ENCODE results near the gene PSMB3. TPM values are rescaled to one million over a fixed set of nuclear protein-coding genes. Genes with fewer than 3 reads are reported as not detected.
A peak's percentile ranks its signal among the peaks of the same experiment; 100 is the strongest.

Gene PSMB3
- total and polyA plus RNA-seq, 9 of the 15 experiments (the other 6 are each of a cell fraction or from before 2014, with no cell fraction given): 460 to 2,775 (median 574) TPM

DNA sequence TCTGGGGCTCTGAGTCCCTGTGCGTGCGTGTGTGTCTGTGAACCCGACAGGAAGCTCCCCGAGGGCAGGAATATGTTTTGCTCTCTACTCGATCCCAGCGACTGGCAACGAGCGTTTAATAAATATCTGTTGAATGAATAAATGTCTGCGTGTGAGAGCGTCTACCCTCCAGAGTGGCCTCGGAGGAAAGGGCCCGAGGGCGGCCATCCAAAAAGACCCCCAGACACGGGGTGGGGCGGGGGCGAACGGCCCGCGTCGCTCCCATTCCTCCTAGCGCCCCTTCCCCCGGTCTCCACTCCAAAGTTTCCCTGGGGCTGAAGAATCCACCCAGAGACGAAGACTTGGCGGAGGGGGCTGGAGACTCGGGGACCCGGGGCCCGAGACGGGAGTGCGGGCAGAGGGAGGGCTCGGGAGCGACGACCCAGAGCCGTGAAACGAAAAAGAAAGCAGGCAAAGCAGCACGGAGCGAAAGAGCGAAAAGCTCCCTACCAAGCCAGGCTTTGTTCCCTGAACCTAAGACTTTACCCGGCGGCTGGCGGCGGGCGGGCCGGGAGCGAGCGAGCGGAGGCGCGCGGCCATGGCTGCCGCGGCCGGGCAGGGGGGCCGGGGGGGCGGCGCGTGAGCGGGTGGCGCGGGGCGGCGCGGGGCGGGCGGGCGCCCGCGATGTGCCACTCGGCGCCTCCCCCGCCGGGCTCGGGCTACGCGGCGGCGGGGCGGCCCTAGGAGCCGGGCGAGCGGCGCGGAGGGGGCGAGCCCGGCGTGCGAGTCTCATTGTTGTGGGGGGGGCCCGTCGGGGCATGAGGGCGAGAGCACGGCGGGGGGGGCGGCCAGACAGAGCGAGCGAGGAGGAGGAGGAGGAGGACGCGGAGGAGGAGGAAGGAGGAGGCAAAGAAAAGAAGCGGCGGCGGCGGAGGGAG, 47.7 kb upstream of the PSMB3 start, which contains the start of gene MLLT6:
TSS of gene MLLT6 (plus strand) at position 668 of the 917 bp plus-strand sequence. CDS start 360 bp downstream, outside the sequence.
- no peak for FAIRE-seq
- TF ChIP-seq, protein P1, sequence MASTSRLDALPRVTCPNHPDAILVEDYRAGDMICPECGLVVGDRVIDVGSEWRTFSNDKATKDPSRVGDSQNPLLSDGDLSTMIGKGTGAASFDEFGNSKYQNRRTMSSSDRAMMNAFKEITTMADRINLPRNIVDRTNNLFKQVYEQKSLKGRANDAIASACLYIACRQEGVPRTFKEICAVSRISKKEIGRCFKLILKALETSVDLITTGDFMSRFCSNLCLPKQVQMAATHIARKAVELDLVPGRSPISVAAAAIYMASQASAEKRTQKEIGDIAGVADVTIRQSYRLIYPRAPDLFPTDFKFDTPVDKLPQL (IDR thresholded peaks at IDR 0.05; ENCODE audit: extremely low read depth, insufficient read length): no peak
- TF ChIP-seq ZZZ3 (IDR thresholded peaks at IDR 0.05) (no peak), HCFC1 (IDR thresholded peaks at IDR 0.05; ENCODE audit: low read depth, low read length) (peak; percentile 25; the same call in 1 of the 2 replicates), GABPA (tag; conservative IDR thresholded peaks at IDR 0.05; ENCODE audit: low read depth) (0 out of 2 replicates have a peak, but pooled peaks have one; percentile 17), KLF13 (tag; IDR thresholded peaks at IDR 0.05; ENCODE audit: borderline replicate concordance, low read depth) (no peak), BDP1 (IDR thresholded peaks at IDR 0.05; ENCODE audit: insufficient read depth, insufficient read length) (no peak), KDM5B (IDR thresholded peaks at IDR 0.05; ENCODE audit: insufficient replicate concordance, low read depth, low read length) (no peak), ETS1 (conservative IDR thresholded peaks at IDR 0.05; ENCODE audit: control insufficient read depth, low read depth, low read length) (0 out of 2 replicates have a peak, but pooled peaks have one; percentile 49), GTF2E2 (tag; IDR thresholded peaks at IDR 0.05) (no peak; the same call in 1 of the 2 replicates), TAF9B (IDR thresholded peaks at IDR 0.05; ENCODE audit: partially characterized antibody) (peak; percentile 19), ELF4 (CRISPR knock-in tag; IDR thresholded peaks at IDR 0.05) (0 out of 2 replicates have a peak, but pooled peaks have one; percentile 15), YY1 (IDR thresholded peaks at IDR 0.05; ENCODE audit: borderline replicate concordance in 1 of 3, control insufficient read depth in 1 of 3, extremely low read depth in 1 of 3, insufficient read depth in 3 of 3, insufficient read length in 1 of 3, insufficient replicate concordance in 2 of 3, low read depth in 1 of 3, low read length in 2 of 3) (peak in 2 of 3 experiments; percentile 85 to 90), EP300 (IDR thresholded peaks at IDR 0.05; ENCODE audit: low read length) (no peak), RAD51 (IDR thresholded peaks at IDR 0.05; ENCODE audit: borderline replicate concordance, low read depth) (no peak), ILF3 (IDR thresholded peaks at IDR 0.05; ENCODE audit: borderline replicate concordance) (no peak)
- TF ChIP-seq, protein P2, sequence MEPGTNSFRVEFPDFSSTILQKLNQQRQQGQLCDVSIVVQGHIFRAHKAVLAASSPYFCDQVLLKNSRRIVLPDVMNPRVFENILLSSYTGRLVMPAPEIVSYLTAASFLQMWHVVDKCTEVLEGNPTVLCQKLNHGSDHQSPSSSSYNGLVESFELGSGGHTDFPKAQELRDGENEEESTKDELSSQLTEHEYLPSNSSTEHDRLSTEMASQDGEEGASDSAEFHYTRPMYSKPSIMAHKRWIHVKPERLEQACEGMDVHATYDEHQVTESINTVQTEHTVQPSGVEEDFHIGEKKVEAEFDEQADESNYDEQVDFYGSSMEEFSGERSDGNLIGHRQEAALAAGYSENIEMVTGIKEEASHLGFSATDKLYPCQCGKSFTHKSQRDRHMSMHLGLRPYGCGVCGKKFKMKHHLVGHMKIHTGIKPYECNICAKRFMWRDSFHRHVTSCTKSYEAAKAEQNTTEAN (CRISPR knock-in tag; IDR thresholded peaks at IDR 0.05): no peak

More for the DNA sequence above, 47.7 kb upstream of the PSMB3 start, which contains the start of gene MLLT6:
- peak within 1 kb of the TSS; percentile 86 for H3K4me3 ChIP-seq
- H3K27ac ChIP-seq (ENCODE audit: extremely low read depth, low read depth, low read length): peak within 1 kb of the TSS; percentile 96
- H3K36me3 ChIP-seq (ENCODE audit: control insufficient read depth, insufficient read depth, low read length): peaks cover 27% of the 10 kb centered on the region; the same call in 2 of the 3 replicates
- BruUV-seq (replicated peaks): no TSS peak
- in situ Hi-C loops (cut with MboI): no loop called here
- DNase-seq (ENCODE audit: extremely low read depth in 1 of 4, low spot score in 3 of 4) (peak; percentile 78 to 83 (median 80)), ATAC-seq (peak; percentile 31)
- intact Hi-C loops (cut with micrococcal nuclease): loop anchor here (5.0 kb wide), 1 partner anchor 47 kb away; the partner anchor contains the start of gene PSMB3
- CTCF ChIA-PET (ENCODE audit: low intra/inter-chr PET ratio): no interaction called here
- no peaks in the 10 kb centered on the region for H3K9me1 ChIP-seq (ENCODE audit: control insufficient read depth, insufficient read depth, low read length)
- POLR2A ChIA-PET: interaction anchor here (0.5 to 3.7 kb wide), 12 partner anchors 11 to 144 kb away, joined by 3 to 26 read pairs (median 4); no protein-coding TSS in a partner anchor
- H4K20me1 ChIP-seq (replicated peaks; ENCODE audit: control insufficient read depth, insufficient read depth, low read length): no peaks in the 10 kb centered on the region
- peaks cover 29 to 79% of the 10 kb centered on the region in 2 experiments for H3K4me1 ChIP-seq (replicated peaks in 1 of 2; ENCODE audit: control insufficient read depth in 2 of 2, insufficient read depth in 2 of 2, low read length in 2 of 2)
- no peaks in the 10 kb centered on the region for H3K27me3 ChIP-seq (ENCODE audit: control insufficient read depth in 2 of 2, insufficient read depth in 2 of 2, low read length in 2 of 2)
- no peaks in the 10 kb centered on the region for H3K9me3 ChIP-seq (replicated peaks; ENCODE audit: control insufficient read depth, insufficient read depth, low read depth, low read length)
- H3K79me2 ChIP-seq (ENCODE audit: control insufficient read depth, insufficient read depth, low read length): peaks cover 53% of the 10 kb centered on the region
- 1% methylated on average over 28 of the region's 100 CpGs for WGBS (ENCODE audit: insufficient coverage, low coverage, missing lambda C conversion rate)
- H3K9ac ChIP-seq (ENCODE audit: insufficient read depth in 1 of 2, low read depth in 2 of 2, low read length in 2 of 2): peak within 1 kb of the TSS; percentile 95 to 99
- H2AFZ ChIP-seq (ENCODE audit: low read depth, low read length): peak within 1 kb of the TSS; percentile 36
- peak within 1 kb of the TSS; percentile 83 for H3K4me2 ChIP-seq (ENCODE audit: insufficient read depth, low read length)

Measured in K562 (cell line).